ENCODE data around the gene HABP4.

- no peak for TF ChIP-seq EZH2 (IDR thresholded peaks at IDR 0.05; ENCODE audit: borderline replicate concordance, low read length)
- no peak for TF ChIP-seq CTCF (conservative IDR thresholded peaks at IDR 0.05 in 1 of 2, IDR thresholded peaks at IDR 0.05 in 1 of 2; ENCODE audit: extremely low read depth in 1 of 2, insufficient read depth in 1 of 2, low read depth in 1 of 2, low read length in 2 of 2)
Observed at GRCh38 chr9:96495341-96495740, 45.4 kb downstream of the HABP4 start.

Measured in mammary epithelial cell (primary cell).